ENCODE results near the gene MAN1A1.

MAN1A1 gene

DNA sequence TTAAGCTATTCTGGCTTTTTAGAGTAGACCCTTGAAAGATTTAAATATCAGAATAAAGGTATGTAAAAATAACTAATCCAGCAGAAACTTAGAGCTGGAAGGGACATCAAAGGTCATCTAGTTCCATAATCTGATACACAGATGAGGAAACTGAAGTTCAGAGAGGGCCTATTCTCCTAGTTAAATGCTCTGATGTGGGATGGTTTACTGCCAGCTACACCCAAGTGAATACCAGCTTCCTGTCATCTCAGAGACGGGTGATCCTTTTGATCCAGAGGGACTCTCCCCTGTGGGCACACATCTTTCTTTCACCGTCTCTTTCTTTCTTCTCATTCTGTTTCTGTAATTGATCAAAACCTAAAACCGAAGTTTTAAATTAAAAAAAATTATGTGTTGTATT, 94.1 kb downstream of the MAN1A1 start:
- no peaks in the 10 kb centered on the region for H3K36me3 ChIP-seq (ENCODE audit: insufficient read depth)

DNA sequence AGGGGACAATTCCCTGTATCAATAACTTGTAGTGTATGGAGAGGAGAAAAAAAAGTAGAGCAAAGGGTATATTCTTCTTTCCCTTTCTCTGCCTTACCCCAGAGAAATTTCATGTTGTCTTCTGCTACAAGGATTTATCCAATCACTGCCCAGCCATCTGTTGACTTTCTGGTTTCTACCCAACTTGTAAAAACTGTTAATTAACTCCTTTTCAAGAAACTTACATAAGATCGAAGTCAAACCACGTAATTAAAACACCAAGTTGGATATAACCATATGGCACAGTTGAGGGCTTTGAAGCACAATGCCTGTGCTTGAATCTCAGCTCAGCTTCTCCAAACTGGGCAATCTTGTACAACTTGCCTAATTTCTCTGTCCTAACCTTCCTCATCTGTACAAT, 99.5 kb downstream of the MAN1A1 start:
- Histone ChIP-seq H3K9ac (no peak overlapping the region), H2AFZ (ENCODE audit: low read depth) (no peak overlapping the region), H3K79me2 (ENCODE audit: insufficient read depth, low read depth) (no peaks in the 10 kb centered on the region), H4K20me1 (ENCODE audit: insufficient read depth) (no peaks in the 10 kb centered on the region), H3K27me3 (ENCODE audit: insufficient read depth, low read depth) (no peaks in the 10 kb centered on the region), H3K4me2 (no peak overlapping the region), H3K27ac (no peak overlapping the region), H3K36me3 (ENCODE audit: insufficient read depth) (no peaks in the 10 kb centered on the region), H3K4me1 (ENCODE audit: low read depth, poor library complexity, severe bottlenecking) (no peaks in the 10 kb centered on the region), H3K4me3 (IDR thresholded peaks at IDR 0.05; ENCODE audit: insufficient read depth, low read depth, low read length) (no peak overlapping the region)
- TF ChIP-seq, protein P1, sequence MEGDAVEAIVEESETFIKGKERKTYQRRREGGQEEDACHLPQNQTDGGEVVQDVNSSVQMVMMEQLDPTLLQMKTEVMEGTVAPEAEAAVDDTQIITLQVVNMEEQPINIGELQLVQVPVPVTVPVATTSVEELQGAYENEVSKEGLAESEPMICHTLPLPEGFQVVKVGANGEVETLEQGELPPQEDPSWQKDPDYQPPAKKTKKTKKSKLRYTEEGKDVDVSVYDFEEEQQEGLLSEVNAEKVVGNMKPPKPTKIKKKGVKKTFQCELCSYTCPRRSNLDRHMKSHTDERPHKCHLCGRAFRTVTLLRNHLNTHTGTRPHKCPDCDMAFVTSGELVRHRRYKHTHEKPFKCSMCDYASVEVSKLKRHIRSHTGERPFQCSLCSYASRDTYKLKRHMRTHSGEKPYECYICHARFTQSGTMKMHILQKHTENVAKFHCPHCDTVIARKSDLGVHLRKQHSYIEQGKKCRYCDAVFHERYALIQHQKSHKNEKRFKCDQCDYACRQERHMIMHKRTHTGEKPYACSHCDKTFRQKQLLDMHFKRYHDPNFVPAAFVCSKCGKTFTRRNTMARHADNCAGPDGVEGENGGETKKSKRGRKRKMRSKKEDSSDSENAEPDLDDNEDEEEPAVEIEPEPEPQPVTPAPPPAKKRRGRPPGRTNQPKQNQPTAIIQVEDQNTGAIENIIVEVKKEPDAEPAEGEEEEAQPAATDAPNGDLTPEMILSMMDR (conservative IDR thresholded peaks at IDR 0.05; ENCODE audit: low read depth, low read length): no peak

More for the DNA sequence above, 94.1 kb downstream of the MAN1A1 start:
- Histone ChIP-seq H3K9ac (no peak overlapping the region), H4K20me1 (ENCODE audit: insufficient read depth) (no peaks in the 10 kb centered on the region), H3K27me3 (ENCODE audit: insufficient read depth, low read depth) (no peaks in the 10 kb centered on the region), H2AFZ (ENCODE audit: low read depth) (no peak overlapping the region), H3K4me1 (ENCODE audit: low read depth, poor library complexity, severe bottlenecking) (no peaks in the 10 kb centered on the region), H3K79me2 (ENCODE audit: insufficient read depth, low read depth) (no peaks in the 10 kb centered on the region), H3K4me3 (IDR thresholded peaks at IDR 0.05; ENCODE audit: insufficient read depth, low read depth, low read length) (no peak overlapping the region), H3K27ac (no peak overlapping the region), H3K4me2 (no peak overlapping the region)
- TF ChIP-seq, protein P1 (conservative IDR thresholded peaks at IDR 0.05; ENCODE audit: low read depth, low read length): no peak

DNA sequence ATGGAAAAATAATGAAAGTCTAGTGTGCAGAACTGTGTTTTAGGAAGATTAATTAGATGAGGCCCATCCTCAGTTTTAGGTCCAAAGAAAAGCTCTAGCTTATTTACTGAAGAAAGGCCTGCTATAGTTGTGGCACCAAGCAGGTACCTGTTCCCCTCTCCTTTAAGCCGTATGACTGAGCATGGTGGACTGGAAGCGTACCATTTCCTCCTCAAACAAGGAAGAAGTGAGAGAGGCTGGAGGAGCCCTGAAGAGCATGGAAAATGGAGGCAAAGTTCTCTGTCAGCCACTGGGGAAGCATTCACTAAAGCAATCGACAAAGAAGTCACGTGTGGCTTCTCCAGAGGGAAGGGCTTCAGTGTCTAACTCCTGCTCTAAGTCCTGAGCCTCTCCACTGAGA, 100.2 kb downstream of the MAN1A1 start:
- Histone ChIP-seq H3K27me3 (ENCODE audit: insufficient read depth, low read depth) (no peaks in the 10 kb centered on the region), H3K27ac (no peak overlapping the region), H3K79me2 (ENCODE audit: insufficient read depth, low read depth) (no peaks in the 10 kb centered on the region)

DNA sequence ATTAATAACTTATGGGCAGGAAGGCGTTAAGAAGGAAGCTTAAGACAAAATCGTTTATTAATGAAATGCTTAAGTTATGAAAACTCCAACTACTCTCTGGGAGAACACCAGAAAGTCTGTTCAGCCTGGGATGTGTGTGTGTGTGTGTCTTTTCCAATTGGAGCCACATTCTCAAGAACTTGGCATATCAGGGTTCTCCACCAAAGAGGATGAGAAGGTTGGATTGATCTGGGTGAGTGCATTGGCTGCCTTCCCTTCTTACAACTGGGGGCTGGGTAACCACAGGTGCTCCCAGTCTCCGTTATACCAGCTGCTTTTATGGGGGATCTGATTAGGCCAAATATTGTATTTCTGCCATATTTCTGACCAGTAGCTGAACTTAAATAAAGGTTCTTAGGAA, 102.1 kb downstream of the MAN1A1 start:
- Histone ChIP-seq H3K4me3 (IDR thresholded peaks at IDR 0.05; ENCODE audit: insufficient read depth, low read depth, low read length) (no peak overlapping the region), H3K27me3 (ENCODE audit: insufficient read depth, low read depth) (no peaks in the 10 kb centered on the region), H2AFZ (ENCODE audit: low read depth) (no peak overlapping the region), H3K4me1 (ENCODE audit: low read depth, poor library complexity, severe bottlenecking) (no peaks in the 10 kb centered on the region), H3K4me2 (no peak overlapping the region), H3K9ac (no peak overlapping the region), H4K20me1 (ENCODE audit: insufficient read depth) (no peaks in the 10 kb centered on the region), H3K27ac (no peak overlapping the region), H3K79me2 (ENCODE audit: insufficient read depth, low read depth) (no peaks in the 10 kb centered on the region), H3K36me3 (ENCODE audit: insufficient read depth) (no peaks in the 10 kb centered on the region)
- TF ChIP-seq, protein P1 (conservative IDR thresholded peaks at IDR 0.05; ENCODE audit: low read depth, low read length): no peak

More for the DNA sequence above, 100.2 kb downstream of the MAN1A1 start:
- H3K4me1 ChIP-seq (ENCODE audit: low read depth, poor library complexity, severe bottlenecking): no peaks in the 10 kb centered on the region
- no peak overlapping the region for H3K4me2 ChIP-seq
- TF ChIP-seq, protein P1 (conservative IDR thresholded peaks at IDR 0.05; ENCODE audit: low read depth, low read length): no peak
- no peak overlapping the region for H3K4me3 ChIP-seq (IDR thresholded peaks at IDR 0.05; ENCODE audit: insufficient read depth, low read depth, low read length)
- no peaks in the 10 kb centered on the region for H4K20me1 ChIP-seq (ENCODE audit: insufficient read depth)
- no peaks in the 10 kb centered on the region for H3K36me3 ChIP-seq (ENCODE audit: insufficient read depth)
- no peak overlapping the region for H2AFZ ChIP-seq (ENCODE audit: low read depth)
- H3K9ac ChIP-seq: no peak overlapping the region
